K562 (cell line): Measurements from ENCODE around the gene SMG6. TPM values are rescaled to one million over a fixed set of nuclear protein-coding genes. Genes with fewer than 3 reads are reported as not detected.

Experiments used
- ARID2 ChIP-seq: fragments of 450-650 bp; IDR thresholded peaks from 2 replicates; pipeline ENCODE4 v1.6.1; 2017; ENCODE audit warnings: antibody characterized with exemption, mild to moderate bottlenecking
- CBX5 ChIP-seq: IDR thresholded peaks from 2 replicates; pipeline ENCODE4 v1.6.1; 2014; ENCODE audit warnings: low read depth, borderline replicate concordance
- HMG20A ChIP-seq: fragments of 450-650 bp; formaldehyde crosslinking; conservative IDR thresholded peaks from 2 replicates; pipeline ENCODE4 v1.4.0; 2020; ENCODE audit warnings: mild to moderate bottlenecking, mixed read lengths
- ILK ChIP-seq: fragments of 450-650 bp; IDR thresholded peaks from 2 replicates; pipeline ENCODE4 v1.6.1; 2016; ENCODE audit warnings: missing genetic modification characterization, low read depth, mild to moderate bottlenecking, missing compliant biosample characterization, moderate library complexity, borderline replicate concordance
- JUND ChIP-seq, 2 experiments: IDR thresholded peaks; 2 replicates in 1 of 2; 3 replicates in 1 of 2; pipeline ENCODE4 v1.6.1; 2011; ENCODE audit warnings: borderline replicate concordance in 2 of 2, low read depth in 2 of 2, low read length in 2 of 2, improper control_type of control experiment in 1 of 2, missing biosample characterization in 1 of 2, missing genetic modification characterization in 1 of 2, missing genetic modification reagents in 1 of 2
- NR3C1 ChIP-seq: sonication (generic); formaldehyde crosslinking; IDR thresholded peaks from 2 replicates; pipeline ENCODE4 v1.8.1; 2022; ENCODE audit warnings: missing genetic modification reagents
- OTX1 ChIP-seq: fragments of 450-650 bp; formaldehyde crosslinking; IDR thresholded peaks from 2 replicates; pipeline ENCODE4 v1.4.0; 2022; ENCODE audit warnings: mild to moderate bottlenecking
- POLR2B ChIP-seq: fragments of 450-650 bp; IDR thresholded peaks from 2 replicates; pipeline ENCODE4 v1.6.1; 2018; ENCODE audit warnings: low read depth; ENCODE audit not compliant: partially characterized antibody
- RBBP5 ChIP-seq: fragments of 200-600 bp; sonication (generic); IDR thresholded peaks from 2 replicates; pipeline ENCODE4 v1.6.1; 2012; ENCODE audit warnings: borderline replicate concordance, mild to moderate bottlenecking, low read length, control low read depth, inconsistent platforms; ENCODE audit not compliant: insufficient read depth, poor library complexity, severe bottlenecking
- RBFOX2 ChIP-seq: fragments of 200-400 bp; formaldehyde crosslinking; IDR thresholded peaks from 2 replicates; pipeline ENCODE4 v1.6.1; 2017; ENCODE audit warnings: low read depth, mild to moderate bottlenecking, low read length, moderate library complexity
- RBM39 ChIP-seq: fragments of 200-400 bp; formaldehyde crosslinking; optimal IDR thresholded peaks from 2 replicates; pipeline ENCODE3; 2018; ENCODE audit warnings: low read depth, low read length
- RFX1 ChIP-seq: fragments of 450-650 bp; IDR thresholded peaks from 2 replicates; pipeline ENCODE4 v1.6.1; 2016; ENCODE audit warnings: mild to moderate bottlenecking, moderate library complexity
- ZHX1 ChIP-seq: fragments of 150-350 bp; conservative IDR thresholded peaks from 2 replicates; pipeline ENCODE4 v1.6.1; 2014; ENCODE audit warnings: low read length
- polyA plus RNA-seq, 8 experiments: library from polyadenylated mRNA; depleted of rRNA in 4 of 8; stranded (reverse) in 5 of 8; unstranded in 3 of 8; fragments of >200 nt; fragmentation: Nextera tagmentation in 2 of 8; fragmentation: Illumina TruSeq in 1 of 8; extraction: Ambion mirVana in 2 of 8; extraction: Trizol in 1 of 8; gene quantifications; 2 replicates each; pipeline versions ENCODE4 v1.2.1 to v1.2.3, GENCODE V29; 2011 to 2014; ENCODE audit warnings: inconsistent platforms in 1 of 8, missing spikeins in 1 of 8
- total RNA-seq, 7 experiments: library from RNA; depleted of rRNA in 6 of 7; stranded (reverse); fragments of >200 nt in 6 of 7; fragmentation: Illumina TruSeq in 2 of 7; extraction: Trizol in 2 of 7; gene quantifications; 2 replicates each; pipeline versions ENCODE4 v1.2.1 to v1.2.3, GENCODE V29; 2011 to 2021; ENCODE audit warnings: low replicate concordance in 1 of 7
- TF ChIP-seq, protein P1 (sequence below): conservative IDR thresholded peaks from 2 replicates; pipeline ENCODE4 v1.6.1; 2011; ENCODE audit warnings: low read depth, mild to moderate bottlenecking, low read length; ENCODE audit not compliant: control insufficient read depth
- TF ChIP-seq, protein P2 (sequence below), 2 experiments: fragments of 250-450 bp in 1 of 2; fragments of 450-650 bp in 1 of 2; sonication (Bioruptor Pico) in 1 of 2; IDR thresholded peaks; 2 replicates each; pipeline versions ENCODE4 v1.6.1 to v1.8.0; 2016 to 2021; ENCODE audit warnings: mild to moderate bottlenecking in 2 of 2, moderate library complexity in 2 of 2, missing compliant biosample characterization in 1 of 2, missing genetic modification characterization in 1 of 2
- TF ChIP-seq, protein P3 (sequence below), 2 experiments: IDR thresholded peaks; 2 replicates each; pipeline ENCODE4 v1.6.1; 2012; ENCODE audit warnings: improper control_type of control experiment in 2 of 2, low read depth in 2 of 2, low read length in 2 of 2, borderline replicate concordance in 1 of 2
- TF ChIP-seq, protein P4 (sequence below): fragments of 450-650 bp; formaldehyde crosslinking; conservative IDR thresholded peaks from 2 replicates; pipeline ENCODE4 v1.4.0; 2022; ENCODE audit warnings: mild to moderate bottlenecking, missing genetic modification characterization

Gene SMG6
- total and polyA plus RNA-seq, 9 of the 15 experiments (the other 6 are each of a cell fraction or from before 2014, with no cell fraction given): 0.44 to 13.9 (median 6.0) TPM

GRCh38 chr17:2049333-2050299, 254.0 kb downstream of the SMG6 start (continued):
- TF ChIP-seq, protein P1, sequence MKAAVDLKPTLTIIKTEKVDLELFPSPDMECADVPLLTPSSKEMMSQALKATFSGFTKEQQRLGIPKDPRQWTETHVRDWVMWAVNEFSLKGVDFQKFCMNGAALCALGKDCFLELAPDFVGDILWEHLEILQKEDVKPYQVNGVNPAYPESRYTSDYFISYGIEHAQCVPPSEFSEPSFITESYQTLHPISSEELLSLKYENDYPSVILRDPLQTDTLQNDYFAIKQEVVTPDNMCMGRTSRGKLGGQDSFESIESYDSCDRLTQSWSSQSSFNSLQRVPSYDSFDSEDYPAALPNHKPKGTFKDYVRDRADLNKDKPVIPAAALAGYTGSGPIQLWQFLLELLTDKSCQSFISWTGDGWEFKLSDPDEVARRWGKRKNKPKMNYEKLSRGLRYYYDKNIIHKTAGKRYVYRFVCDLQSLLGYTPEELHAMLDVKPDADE: 0 out of 2 replicates have a peak, but pooled peaks have one; percentile 57
- TF ChIP-seq, protein P2, sequence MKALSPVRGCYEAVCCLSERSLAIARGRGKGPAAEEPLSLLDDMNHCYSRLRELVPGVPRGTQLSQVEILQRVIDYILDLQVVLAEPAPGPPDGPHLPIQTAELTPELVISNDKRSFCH (CRISPR knock-in tag; IDR thresholded peaks at IDR 0.05): no peak
- TF ChIP-seq, protein P2 (tag; IDR thresholded peaks at IDR 0.05): no peak
- no peak for TF ChIP-seq ARID2
- TF ChIP-seq JUND (IDR thresholded peaks at IDR 0.05; ENCODE audit: borderline replicate concordance, low read depth, low read length): no peak
- TF ChIP-seq JUND (tag; IDR thresholded peaks at IDR 0.05; ENCODE audit: borderline replicate concordance, low read depth, low read length): no peak
- TF ChIP-seq RBM39: no peak
- TF ChIP-seq CBX5: no peak
- no peak for TF ChIP-seq OTX1
- peak; percentile 49 for TF ChIP-seq RBFOX2
- TF ChIP-seq ZHX1: no peak
- no peak for TF ChIP-seq NR3C1 (CRISPR knock-in tag)
- no peak for TF ChIP-seq POLR2B
- TF ChIP-seq HMG20A: no peak
- TF ChIP-seq RBBP5: no peak
- TF ChIP-seq ILK (tag): no peak
- TF ChIP-seq RFX1: peak; percentile 63
- TF ChIP-seq, protein P3, sequence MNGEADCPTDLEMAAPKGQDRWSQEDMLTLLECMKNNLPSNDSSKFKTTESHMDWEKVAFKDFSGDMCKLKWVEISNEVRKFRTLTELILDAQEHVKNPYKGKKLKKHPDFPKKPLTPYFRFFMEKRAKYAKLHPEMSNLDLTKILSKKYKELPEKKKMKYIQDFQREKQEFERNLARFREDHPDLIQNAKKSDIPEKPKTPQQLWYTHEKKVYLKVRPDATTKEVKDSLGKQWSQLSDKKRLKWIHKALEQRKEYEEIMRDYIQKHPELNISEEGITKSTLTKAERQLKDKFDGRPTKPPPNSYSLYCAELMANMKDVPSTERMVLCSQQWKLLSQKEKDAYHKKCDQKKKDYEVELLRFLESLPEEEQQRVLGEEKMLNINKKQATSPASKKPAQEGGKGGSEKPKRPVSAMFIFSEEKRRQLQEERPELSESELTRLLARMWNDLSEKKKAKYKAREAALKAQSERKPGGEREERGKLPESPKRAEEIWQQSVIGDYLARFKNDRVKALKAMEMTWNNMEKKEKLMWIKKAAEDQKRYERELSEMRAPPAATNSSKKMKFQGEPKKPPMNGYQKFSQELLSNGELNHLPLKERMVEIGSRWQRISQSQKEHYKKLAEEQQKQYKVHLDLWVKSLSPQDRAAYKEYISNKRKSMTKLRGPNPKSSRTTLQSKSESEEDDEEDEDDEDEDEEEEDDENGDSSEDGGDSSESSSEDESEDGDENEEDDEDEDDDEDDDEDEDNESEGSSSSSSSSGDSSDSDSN (IDR thresholded peaks at IDR 0.05; ENCODE audit: borderline replicate concordance in 1 of 2, low read depth in 2 of 2, low read length in 2 of 2): no peak
- TF ChIP-seq, protein P4, sequence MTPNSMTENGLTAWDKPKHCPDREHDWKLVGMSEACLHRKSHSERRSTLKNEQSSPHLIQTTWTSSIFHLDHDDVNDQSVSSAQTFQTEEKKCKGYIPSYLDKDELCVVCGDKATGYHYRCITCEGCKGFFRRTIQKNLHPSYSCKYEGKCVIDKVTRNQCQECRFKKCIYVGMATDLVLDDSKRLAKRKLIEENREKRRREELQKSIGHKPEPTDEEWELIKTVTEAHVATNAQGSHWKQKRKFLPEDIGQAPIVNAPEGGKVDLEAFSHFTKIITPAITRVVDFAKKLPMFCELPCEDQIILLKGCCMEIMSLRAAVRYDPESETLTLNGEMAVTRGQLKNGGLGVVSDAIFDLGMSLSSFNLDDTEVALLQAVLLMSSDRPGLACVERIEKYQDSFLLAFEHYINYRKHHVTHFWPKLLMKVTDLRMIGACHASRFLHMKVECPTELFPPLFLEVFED: no peak
